ENCODE results near the gene KCNQ1. TPM values are rescaled to one million over a fixed set of nuclear protein-coding genes. Genes with fewer than 3 reads are reported as not detected.

Gene KCNQ1
- total and polyA plus RNA-seq, 9 of the 15 experiments (the other 6 are each of a cell fraction or from before 2014, with no cell fraction given), result 0.44 TPM; not detected in 8

- in situ Hi-C loops (cut with MboI), result no loop called here
- H3K79me2 ChIP-seq (ENCODE audit: control insufficient read depth, insufficient read depth, low read length), result no peaks in the 10 kb centered on the region
- ATAC-seq (no peak), FAIRE-seq (no peak), DNase-seq (ENCODE audit: extremely low read depth in 1 of 4, low spot score in 3 of 4) (no peak)
- H4K20me1 ChIP-seq (replicated peaks; ENCODE audit: control insufficient read depth, insufficient read depth, low read length), result no peaks in the 10 kb centered on the region
- H3K4me3 ChIP-seq, result no peak overlapping the region
- no peak overlapping the region for H3K4me2 ChIP-seq (ENCODE audit: insufficient read depth, low read length)
- POLR2A ChIA-PET, result interaction anchor here (0.6 kb wide), 1 partner anchor 129 kb away, joined by 3 read pairs; the partner anchor contains the start of gene KCNQ1OT1
- intact Hi-C loops (cut with micrococcal nuclease), result no loop called here
- H3K9me1 ChIP-seq (ENCODE audit: control insufficient read depth, insufficient read depth, low read length), result no peaks in the 10 kb centered on the region
- H3K36me3 ChIP-seq (ENCODE audit: control insufficient read depth, insufficient read depth, low read length), result no peaks in the 10 kb centered on the region
- no peak for TF ChIP-seq MTA2 (IDR thresholded peaks at IDR 0.05; ENCODE audit: low read depth)
- peak in 1 of 2 experiments; percentile 92; a peak in 2 of 3 replicates for TF ChIP-seq CBX3 (IDR thresholded peaks at IDR 0.05; ENCODE audit: borderline replicate concordance in 1 of 2, low read length in 2 of 2)
- TF ChIP-seq TAF1 (IDR thresholded peaks at IDR 0.05; ENCODE audit: control insufficient read depth, extremely low read depth, insufficient read depth, low read length, severe bottlenecking), result no peak
- no peak for TF ChIP-seq HDAC3 (IDR thresholded peaks at IDR 0.05; ENCODE audit: borderline replicate concordance, partially characterized antibody)
- TF ChIP-seq CBX5 (IDR thresholded peaks at IDR 0.05; ENCODE audit: borderline replicate concordance, low read depth), result 0 out of 2 replicates have a peak, but pooled peaks have one; percentile 28
- no peak for TF ChIP-seq TGIF2 (CRISPR knock-in tag; IDR thresholded peaks at IDR 0.05)
- no peak for TF ChIP-seq MIER1 (IDR thresholded peaks at IDR 0.05; ENCODE audit: low read depth)
- TF ChIP-seq COPS2 (conservative IDR thresholded peaks at IDR 0.05), result no peak
- TF ChIP-seq ZNF239 (CRISPR knock-in tag; IDR thresholded peaks at IDR 0.05), result no peak
- peak in 1 of 2 experiments; percentile 25; a peak in 1 of 4 replicates for TF ChIP-seq TRIM24 (IDR thresholded peaks at IDR 0.05)
- TF ChIP-seq RBM15 (IDR thresholded peaks at IDR 0.05; ENCODE audit: insufficient read depth, low read length), result no peak
- no peak for TF ChIP-seq ETV5 (CRISPR knock-in tag; IDR thresholded peaks at IDR 0.05; ENCODE audit: low read depth)
- no peak for TF ChIP-seq ZNF384 (IDR thresholded peaks at IDR 0.05; ENCODE audit: low read depth, low read length)
- no peak for TF ChIP-seq NELFE (IDR thresholded peaks at IDR 0.05; ENCODE audit: insufficient read depth, insufficient read length)
- TF ChIP-seq IRF1 (CRISPR knock-in tag; IDR thresholded peaks at IDR 0.05; ENCODE audit: borderline replicate concordance), result no peak
- no peak for TF ChIP-seq VEZF1 (CRISPR knock-in tag; IDR thresholded peaks at IDR 0.05)
- peak; percentile 14; the same call in 1 of the 2 replicates for TF ChIP-seq SMARCA5 (IDR thresholded peaks at IDR 0.05)
- no peak overlapping the region for H3K9ac ChIP-seq (ENCODE audit: insufficient read depth in 1 of 2, low read depth in 2 of 2, low read length in 2 of 2)
- H3K4me1 ChIP-seq (replicated peaks in 1 of 2; ENCODE audit: control insufficient read depth in 2 of 2, insufficient read depth in 2 of 2, low read length in 2 of 2), result peaks cover 0 to 37% of the 10 kb centered on the region in 2 experiments; a peak in 2 of 5 replicates
- H3K27me3 ChIP-seq (ENCODE audit: control insufficient read depth in 2 of 2, insufficient read depth in 2 of 2, low read length in 2 of 2), result peaks cover 5 to 38% of the 10 kb centered on the region in 2 experiments; a peak in 4 of 5 replicates
- H3K9me3 ChIP-seq (replicated peaks; ENCODE audit: control insufficient read depth, insufficient read depth, low read depth, low read length), result peaks cover 2% of the 10 kb centered on the region; the same call in 1 of the 2 replicates
- WGBS (ENCODE audit: insufficient coverage, low coverage, missing lambda C conversion rate), result 7% methylated on average over 4 of the region's 4 CpGs
- no peak overlapping the region for H2AFZ ChIP-seq (ENCODE audit: low read depth, low read length)
- BruUV-seq (replicated peaks), result no TSS peak
- CTCF ChIA-PET (ENCODE audit: low intra/inter-chr PET ratio), result no interaction called here
- no peak overlapping the region for H3K27ac ChIP-seq (ENCODE audit: extremely low read depth, low read depth, low read length)
These were observed 383.9 kb downstream of the KCNQ1 start for GRCh38 chr11:2828585-2829330.
